K562 (cell line): Measurements from ENCODE around the gene ACHE. TPM values are rescaled to one million over a fixed set of nuclear protein-coding genes. Genes with fewer than 3 reads are reported as not detected.

ENCODE experiments used
- HOXB6 ChIP-seq: fragments of 250-450 bp; sonication (Bioruptor Pico); IDR thresholded peaks from 2 replicates; pipeline ENCODE4 v1.5.1; 2022; ENCODE audit warnings: mild to moderate bottlenecking, borderline replicate concordance
- NFATC3 ChIP-seq: fragments of 450-650 bp; IDR thresholded peaks from 2 replicates; pipeline ENCODE4 v1.6.1; 2017; ENCODE audit warnings: mild to moderate bottlenecking
- NFIC ChIP-seq: fragments of 450-650 bp; IDR thresholded peaks from 2 replicates; pipeline ENCODE4 v1.6.1; 2017; ENCODE audit warnings: mild to moderate bottlenecking, inconsistent platforms
- SMARCA5 ChIP-seq: fragments of 450-650 bp; IDR thresholded peaks from 2 replicates; pipeline ENCODE4 v1.6.1; 2016
- STAT5B ChIP-seq: fragments of 250-450 bp; sonication (Bioruptor Pico); IDR thresholded peaks from 2 replicates; pipeline ENCODE4 v1.8.0; 2021; ENCODE audit warnings: mild to moderate bottlenecking, inconsistent platforms
- TAF7 ChIP-seq: fragments of 450-650 bp; IDR thresholded peaks from 2 replicates; pipeline ENCODE4 v1.6.1; 2016; ENCODE audit warnings: missing genetic modification characterization, missing compliant biosample characterization
- ZNF140 ChIP-seq: fragments of 250-450 bp; sonication (Bioruptor Pico); IDR thresholded peaks from 2 replicates; pipeline ENCODE4 v1.8.0; 2021; ENCODE audit warnings: moderate library complexity, mild to moderate bottlenecking, inconsistent platforms
- ZNF217 ChIP-seq: sonication (generic); formaldehyde crosslinking; IDR thresholded peaks from 2 replicates; pipeline ENCODE4 v1.8.0; 2022; ENCODE audit warnings: mild to moderate bottlenecking, missing genetic modification reagents
- ZNF384 ChIP-seq: IDR thresholded peaks from 2 replicates; pipeline ENCODE4 v1.6.1; 2012; ENCODE audit warnings: low read depth, low read length, improper control_type of control experiment
- ZNF589 ChIP-seq: fragments of 200-800 bp; sonication (Bioruptor generic); IDR thresholded peaks from 2 replicates; pipeline ENCODE4 v1.6.1; 2016; ENCODE audit warnings: low read depth, missing genetic modification characterization, missing compliant biosample characterization
- polyA plus RNA-seq, 8 experiments: library from polyadenylated mRNA; depleted of rRNA in 4 of 8; stranded (reverse) in 5 of 8; unstranded in 3 of 8; fragments of >200 nt; fragmentation: Nextera tagmentation in 2 of 8; fragmentation: Illumina TruSeq in 1 of 8; extraction: Ambion mirVana in 2 of 8; extraction: Trizol in 1 of 8; gene quantifications; 2 replicates each; pipeline versions ENCODE4 v1.2.1 to v1.2.3, GENCODE V29; 2011 to 2014; ENCODE audit warnings: inconsistent platforms in 1 of 8, missing spikeins in 1 of 8
- total RNA-seq, 7 experiments: library from RNA; depleted of rRNA in 6 of 7; stranded (reverse); fragments of >200 nt in 6 of 7; fragmentation: Illumina TruSeq in 2 of 7; extraction: Trizol in 2 of 7; gene quantifications; 2 replicates each; pipeline versions ENCODE4 v1.2.1 to v1.2.3, GENCODE V29; 2011 to 2021; ENCODE audit warnings: low replicate concordance in 1 of 7
- TF ChIP-seq, protein P1 (sequence below): fragments of 250-450 bp; sonication (Bioruptor Pico); IDR thresholded peaks from 2 replicates; pipeline ENCODE4 v1.6.1; 2021; ENCODE audit warnings: mild to moderate bottlenecking
- TF ChIP-seq, protein P2 (sequence below): fragments of 250-450 bp; sonication (Bioruptor Pico); IDR thresholded peaks from 2 replicates; pipeline ENCODE4 v1.5.0; 2020; ENCODE audit warnings: mild to moderate bottlenecking
- TF ChIP-seq, protein P3 (sequence below): fragments of 200-600 bp; sonication (generic); IDR thresholded peaks from one replicate; pipeline ENCODE4 v1.6.1; 2012; ENCODE audit warnings: mild to moderate bottlenecking, low read depth, low read length, inconsistent platforms

The ACHE gene
- total and polyA plus RNA-seq, 9 of the 15 experiments (the other 6 are each of a cell fraction or from before 2014, with no cell fraction given): 0.04 to 8.8 (median 1.9) TPM

DNA sequence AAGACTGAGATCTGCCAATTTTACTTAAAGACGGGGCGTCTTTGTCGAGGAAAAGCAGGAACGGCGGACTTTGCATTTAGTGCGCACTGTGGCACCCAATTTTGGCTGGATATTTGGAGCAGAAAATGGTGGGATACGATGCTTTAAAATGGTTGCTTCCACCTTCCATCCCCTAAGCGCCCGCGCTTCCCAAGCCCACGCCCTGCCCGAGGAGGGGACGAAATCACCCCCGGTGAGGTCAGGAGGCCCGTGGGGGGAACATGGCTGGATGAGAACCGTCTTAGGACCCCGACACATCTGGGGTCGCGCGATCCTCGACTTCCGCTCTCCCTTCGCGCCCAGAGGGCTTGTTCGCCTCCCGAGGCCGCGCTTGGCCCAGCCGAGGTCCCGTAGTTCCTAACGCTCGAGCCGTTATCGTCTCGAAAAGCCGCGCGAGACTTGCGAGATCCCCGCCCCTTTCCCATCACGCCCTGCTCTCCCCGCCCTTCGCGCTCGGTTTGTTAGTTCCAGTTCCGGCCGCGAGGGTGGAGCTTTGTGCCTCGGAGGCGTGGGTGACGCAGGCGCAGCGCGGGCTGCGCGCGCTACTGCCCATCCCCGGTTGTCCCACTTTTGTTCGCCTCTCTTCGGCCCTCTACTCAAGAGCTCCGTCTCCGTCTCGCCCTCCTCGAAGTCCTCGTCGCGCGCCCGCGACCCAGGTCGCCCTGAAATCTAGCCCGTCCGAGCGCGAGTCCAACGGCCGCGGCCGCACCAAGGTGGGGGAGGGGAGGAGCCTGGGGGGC lies 20.9 kb downstream of the ACHE start, which contains the start of gene SRRT (continued):
- TF ChIP-seq HOXB6 (CRISPR knock-in tag): no peak
- TF ChIP-seq, protein P1, sequence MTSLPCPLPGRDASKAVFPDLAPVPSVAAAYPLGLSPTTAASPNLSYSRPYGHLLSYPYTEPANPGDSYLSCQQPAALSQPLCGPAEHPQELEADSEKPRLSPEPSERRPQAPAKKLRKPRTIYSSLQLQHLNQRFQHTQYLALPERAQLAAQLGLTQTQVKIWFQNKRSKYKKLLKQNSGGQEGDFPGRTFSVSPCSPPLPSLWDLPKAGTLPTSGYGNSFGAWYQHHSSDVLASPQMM (CRISPR knock-in tag): no peak
- peak; percentile 56 for TF ChIP-seq NFIC
- no peak for TF ChIP-seq STAT5B (CRISPR knock-in tag)
- no peak for TF ChIP-seq ZNF217 (CRISPR knock-in tag)
- TF ChIP-seq, protein P2, sequence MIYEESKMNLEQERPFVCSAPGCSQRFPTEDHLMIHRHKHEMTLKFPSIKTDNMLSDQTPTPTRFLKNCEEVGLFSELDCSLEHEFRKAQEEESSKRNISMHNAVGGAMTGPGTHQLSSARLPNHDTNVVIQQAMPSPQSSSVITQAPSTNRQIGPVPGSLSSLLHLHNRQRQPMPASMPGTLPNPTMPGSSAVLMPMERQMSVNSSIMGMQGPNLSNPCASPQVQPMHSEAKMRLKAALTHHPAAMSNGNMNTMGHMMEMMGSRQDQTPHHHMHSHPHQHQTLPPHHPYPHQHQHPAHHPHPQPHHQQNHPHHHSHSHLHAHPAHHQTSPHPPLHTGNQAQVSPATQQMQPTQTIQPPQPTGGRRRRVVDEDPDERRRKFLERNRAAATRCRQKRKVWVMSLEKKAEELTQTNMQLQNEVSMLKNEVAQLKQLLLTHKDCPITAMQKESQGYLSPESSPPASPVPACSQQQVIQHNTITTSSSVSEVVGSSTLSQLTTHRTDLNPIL (CRISPR knock-in tag): no peak; the same call in 1 of the 2 replicates
- TF ChIP-seq ZNF589 (CRISPR knock-in tag): peak; percentile 83; the same call in 1 of the 2 replicates
- TF ChIP-seq ZNF140 (CRISPR knock-in tag): no peak
- TF ChIP-seq TAF7 (tag): peak; percentile 90
- TF ChIP-seq, protein P3, sequence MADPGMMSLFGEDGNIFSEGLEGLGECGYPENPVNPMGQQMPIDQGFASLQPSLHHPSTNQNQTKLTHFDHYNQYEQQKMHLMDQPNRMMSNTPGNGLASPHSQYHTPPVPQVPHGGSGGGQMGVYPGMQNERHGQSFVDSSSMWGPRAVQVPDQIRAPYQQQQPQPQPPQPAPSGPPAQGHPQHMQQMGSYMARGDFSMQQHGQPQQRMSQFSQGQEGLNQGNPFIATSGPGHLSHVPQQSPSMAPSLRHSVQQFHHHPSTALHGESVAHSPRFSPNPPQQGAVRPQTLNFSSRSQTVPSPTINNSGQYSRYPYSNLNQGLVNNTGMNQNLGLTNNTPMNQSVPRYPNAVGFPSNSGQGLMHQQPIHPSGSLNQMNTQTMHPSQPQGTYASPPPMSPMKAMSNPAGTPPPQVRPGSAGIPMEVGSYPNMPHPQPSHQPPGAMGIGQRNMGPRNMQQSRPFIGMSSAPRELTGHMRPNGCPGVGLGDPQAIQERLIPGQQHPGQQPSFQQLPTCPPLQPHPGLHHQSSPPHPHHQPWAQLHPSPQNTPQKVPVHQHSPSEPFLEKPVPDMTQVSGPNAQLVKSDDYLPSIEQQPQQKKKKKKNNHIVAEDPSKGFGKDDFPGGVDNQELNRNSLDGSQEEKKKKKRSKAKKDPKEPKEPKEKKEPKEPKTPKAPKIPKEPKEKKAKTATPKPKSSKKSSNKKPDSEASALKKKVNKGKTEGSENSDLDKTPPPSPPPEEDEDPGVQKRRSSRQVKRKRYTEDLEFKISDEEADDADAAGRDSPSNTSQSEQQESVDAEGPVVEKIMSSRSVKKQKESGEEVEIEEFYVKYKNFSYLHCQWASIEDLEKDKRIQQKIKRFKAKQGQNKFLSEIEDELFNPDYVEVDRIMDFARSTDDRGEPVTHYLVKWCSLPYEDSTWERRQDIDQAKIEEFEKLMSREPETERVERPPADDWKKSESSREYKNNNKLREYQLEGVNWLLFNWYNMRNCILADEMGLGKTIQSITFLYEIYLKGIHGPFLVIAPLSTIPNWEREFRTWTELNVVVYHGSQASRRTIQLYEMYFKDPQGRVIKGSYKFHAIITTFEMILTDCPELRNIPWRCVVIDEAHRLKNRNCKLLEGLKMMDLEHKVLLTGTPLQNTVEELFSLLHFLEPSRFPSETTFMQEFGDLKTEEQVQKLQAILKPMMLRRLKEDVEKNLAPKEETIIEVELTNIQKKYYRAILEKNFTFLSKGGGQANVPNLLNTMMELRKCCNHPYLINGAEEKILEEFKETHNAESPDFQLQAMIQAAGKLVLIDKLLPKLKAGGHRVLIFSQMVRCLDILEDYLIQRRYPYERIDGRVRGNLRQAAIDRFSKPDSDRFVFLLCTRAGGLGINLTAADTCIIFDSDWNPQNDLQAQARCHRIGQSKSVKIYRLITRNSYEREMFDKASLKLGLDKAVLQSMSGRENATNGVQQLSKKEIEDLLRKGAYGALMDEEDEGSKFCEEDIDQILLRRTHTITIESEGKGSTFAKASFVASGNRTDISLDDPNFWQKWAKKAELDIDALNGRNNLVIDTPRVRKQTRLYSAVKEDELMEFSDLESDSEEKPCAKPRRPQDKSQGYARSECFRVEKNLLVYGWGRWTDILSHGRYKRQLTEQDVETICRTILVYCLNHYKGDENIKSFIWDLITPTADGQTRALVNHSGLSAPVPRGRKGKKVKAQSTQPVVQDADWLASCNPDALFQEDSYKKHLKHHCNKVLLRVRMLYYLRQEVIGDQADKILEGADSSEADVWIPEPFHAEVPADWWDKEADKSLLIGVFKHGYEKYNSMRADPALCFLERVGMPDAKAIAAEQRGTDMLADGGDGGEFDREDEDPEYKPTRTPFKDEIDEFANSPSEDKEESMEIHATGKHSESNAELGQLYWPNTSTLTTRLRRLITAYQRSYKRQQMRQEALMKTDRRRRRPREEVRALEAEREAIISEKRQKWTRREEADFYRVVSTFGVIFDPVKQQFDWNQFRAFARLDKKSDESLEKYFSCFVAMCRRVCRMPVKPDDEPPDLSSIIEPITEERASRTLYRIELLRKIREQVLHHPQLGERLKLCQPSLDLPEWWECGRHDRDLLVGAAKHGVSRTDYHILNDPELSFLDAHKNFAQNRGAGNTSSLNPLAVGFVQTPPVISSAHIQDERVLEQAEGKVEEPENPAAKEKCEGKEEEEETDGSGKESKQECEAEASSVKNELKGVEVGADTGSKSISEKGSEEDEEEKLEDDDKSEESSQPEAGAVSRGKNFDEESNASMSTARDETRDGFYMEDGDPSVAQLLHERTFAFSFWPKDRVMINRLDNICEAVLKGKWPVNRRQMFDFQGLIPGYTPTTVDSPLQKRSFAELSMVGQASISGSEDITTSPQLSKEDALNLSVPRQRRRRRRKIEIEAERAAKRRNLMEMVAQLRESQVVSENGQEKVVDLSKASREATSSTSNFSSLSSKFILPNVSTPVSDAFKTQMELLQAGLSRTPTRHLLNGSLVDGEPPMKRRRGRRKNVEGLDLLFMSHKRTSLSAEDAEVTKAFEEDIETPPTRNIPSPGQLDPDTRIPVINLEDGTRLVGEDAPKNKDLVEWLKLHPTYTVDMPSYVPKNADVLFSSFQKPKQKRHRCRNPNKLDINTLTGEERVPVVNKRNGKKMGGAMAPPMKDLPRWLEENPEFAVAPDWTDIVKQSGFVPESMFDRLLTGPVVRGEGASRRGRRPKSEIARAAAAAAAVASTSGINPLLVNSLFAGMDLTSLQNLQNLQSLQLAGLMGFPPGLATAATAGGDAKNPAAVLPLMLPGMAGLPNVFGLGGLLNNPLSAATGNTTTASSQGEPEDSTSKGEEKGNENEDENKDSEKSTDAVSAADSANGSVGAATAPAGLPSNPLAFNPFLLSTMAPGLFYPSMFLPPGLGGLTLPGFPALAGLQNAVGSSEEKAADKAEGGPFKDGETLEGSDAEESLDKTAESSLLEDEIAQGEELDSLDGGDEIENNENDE: no peak
- TF ChIP-seq ZNF384: no peak
- no peak for TF ChIP-seq NFATC3
- TF ChIP-seq SMARCA5: no peak
